H1 (cell line): ENCODE results near the gene LIPC.

Experiments used
- CTCF ChIP-seq, 3 experiments: IDR thresholded peaks; 1 replicate in 2 of 3; 2 replicates in 1 of 3; pipeline versions ENCODE4 v1.5.1 to v1.6.1; 2011; ENCODE audit warnings: low read length in 3 of 3, mild to moderate bottlenecking in 3 of 3, inconsistent platforms in 2 of 3, low read depth in 1 of 3, moderate library complexity in 1 of 3; ENCODE audit not compliant: insufficient read depth in 1 of 3; ENCODE audit errors: control extremely low read depth in 1 of 3
- EZH2 ChIP-seq: fragments of 200-600 bp; sonication (generic); IDR thresholded peaks from 2 replicates; pipeline ENCODE4 v1.7.1; 2012; ENCODE audit warnings: low read depth, mild to moderate bottlenecking, moderate library complexity, low read length, inconsistent platforms; ENCODE audit not compliant: severe bottlenecking
- FOSL1 ChIP-seq: IDR thresholded peaks from 2 replicates; pipeline ENCODE4 v1.6.1; 2011; ENCODE audit warnings: mild to moderate bottlenecking, low read depth, low read length, moderate library complexity; ENCODE audit not compliant: insufficient read depth
- KDM1A ChIP-seq: fragments of 200-600, 300-600 bp; sonication (generic); IDR thresholded peaks from 2 replicates; pipeline ENCODE4 v1.7.1; 2016; ENCODE audit warnings: mild to moderate bottlenecking, low read length, borderline replicate concordance
- MAX ChIP-seq: IDR thresholded peaks from 2 replicates; pipeline ENCODE4 v1.6.1; 2012; ENCODE audit warnings: inconsistent platforms
- POLR2AphosphoS5 ChIP-seq: IDR thresholded peaks from 2 replicates; pipeline ENCODE4 v1.6.1; 2011; ENCODE audit warnings: low read depth, low read length
- RAD21 ChIP-seq, 2 experiments: IDR thresholded peaks in 1 of 2; conservative IDR thresholded peaks in 1 of 2; 2 replicates each; pipeline ENCODE4 v1.6.1; 2011; ENCODE audit warnings: low read depth in 2 of 2, low read length in 2 of 2, improper control_type of control experiment in 1 of 2, inconsistent platforms in 1 of 2, mild to moderate bottlenecking in 1 of 2, moderate library complexity in 1 of 2
- RFX5 ChIP-seq: IDR thresholded peaks from 2 replicates; pipeline ENCODE4 v1.6.1; 2011; ENCODE audit warnings: low read depth, low read length, improper control_type of control experiment, borderline replicate concordance

DNA sequence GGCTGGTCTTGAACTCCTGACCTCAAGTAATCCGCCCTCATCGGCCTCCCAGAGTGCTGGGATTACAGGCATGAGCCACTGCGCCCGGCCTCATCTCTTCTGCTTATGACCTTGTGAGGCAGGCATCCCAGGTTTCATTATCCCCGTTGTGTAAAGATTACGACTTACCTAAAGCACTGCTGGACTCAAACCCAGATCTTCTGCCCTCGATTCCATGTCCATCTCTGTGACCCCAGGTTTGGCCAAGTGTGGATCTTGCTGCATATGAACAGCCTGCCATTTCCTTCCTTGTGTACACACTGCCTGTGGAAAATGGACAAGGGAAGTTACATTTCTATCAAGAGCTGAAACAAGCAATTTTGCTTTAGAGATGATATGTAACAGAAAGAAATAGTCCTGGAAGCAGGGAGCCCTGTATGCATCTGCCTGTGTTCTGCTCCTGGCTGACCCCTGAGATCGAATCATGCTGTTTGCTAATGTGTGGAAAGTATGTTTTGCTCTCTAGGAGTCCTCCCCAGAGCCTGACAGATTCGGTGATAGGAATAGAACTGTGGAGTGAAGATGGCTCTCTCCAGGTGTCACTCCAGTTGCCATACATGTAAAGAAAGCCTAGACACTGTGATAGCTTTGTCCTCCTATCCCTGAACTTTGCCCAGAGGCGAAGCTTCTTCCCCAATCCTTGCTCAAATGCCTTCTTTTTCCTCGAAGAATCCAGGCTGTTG is 11.8 kb upstream of the LIPC start:
- TF ChIP-seq KDM1A (no peak), POLR2AphosphoS5 (no peak), RAD21 (IDR thresholded peaks at IDR 0.05 in 1 of 2, conservative IDR thresholded peaks at IDR 0.05 in 1 of 2; ENCODE audit: low read depth in 2 of 2, low read length in 2 of 2) (no peak), CTCF (IDR thresholded peaks at IDR 0.05; ENCODE audit: control extremely low read depth in 1 of 3, insufficient read depth in 1 of 3, low read depth in 1 of 3, low read length in 3 of 3) (no peak), EZH2 (no peak), MAX (no peak), RFX5 (no peak), FOSL1 (no peak)
